Measurements from ENCODE around the gene CBX5. TPM values are rescaled to one million over a fixed set of nuclear protein-coding genes. Genes with fewer than 3 reads are reported as not detected.

The CBX5 gene
- total RNA-seq, 1 donor from 2014 or later: 113 TPM

- no peak within 1 kb of the TSS for H3K27ac Mint-ChIP-seq
- no peaks in the 10 kb centered on the region for H3K9me3 Mint-ChIP-seq
- no peaks in the 10 kb centered on the region for H3K36me3 Mint-ChIP-seq (ENCODE audit: low read depth)
- H3K27me3 Mint-ChIP-seq: peaks cover 72% of the 10 kb centered on the region
- DNase-seq: peak; percentile 79
- H3K4me1 Mint-ChIP-seq: peaks cover 20% of the 10 kb centered on the region
- intact Hi-C loops (cut with micrococcal nuclease): no loop called here
- no peak within 1 kb of the TSS for H3K4me3 Mint-ChIP-seq
These were observed 21.0 kb upstream of the CBX5 start, which contains the start of gene NFE2 for GRCh38 chr12:54300732-54301427. NFE2 (minus strand) TSS chr12:54301015; CDS start chr12:54295248, 5,767 bp downstream.

DNA sequence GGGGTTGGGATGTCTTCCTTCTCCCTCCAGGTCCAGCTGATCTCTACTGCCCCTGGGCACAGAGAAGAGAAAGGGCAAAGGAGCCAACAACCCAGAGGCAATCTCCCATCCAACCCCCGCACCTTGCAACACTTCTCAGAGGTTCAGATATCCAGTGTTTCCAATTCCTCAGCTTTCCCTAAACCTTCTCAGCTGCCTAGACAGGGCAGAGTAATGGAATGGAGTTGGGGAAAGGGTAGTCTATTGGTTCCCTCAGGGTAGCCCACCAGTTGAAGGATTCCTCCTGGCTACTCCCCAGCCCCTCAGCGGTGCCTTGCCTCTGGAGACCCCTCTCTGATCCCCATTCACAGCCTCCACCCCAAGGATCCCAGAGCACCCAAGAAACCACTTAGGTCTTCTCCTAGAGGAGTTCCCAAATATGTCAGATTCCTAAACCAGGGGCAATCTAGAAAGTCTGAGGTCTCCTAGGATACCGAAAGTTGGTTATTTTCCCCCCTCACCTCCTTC is 20.4 kb upstream of the CBX5 start:
- H3K9me3 Mint-ChIP-seq: no peaks in the 10 kb centered on the region
- H3K4me1 Mint-ChIP-seq: peaks cover 20% of the 10 kb centered on the region
- H3K27me3 Mint-ChIP-seq: peaks cover 72% of the 10 kb centered on the region
- no peak overlapping the region for H3K4me3 Mint-ChIP-seq
- intact Hi-C loops (cut with micrococcal nuclease): no loop called here
- H3K36me3 Mint-ChIP-seq (ENCODE audit: low read depth): no peaks in the 10 kb centered on the region
- H3K27ac Mint-ChIP-seq: no peak overlapping the region
- DNase-seq: no peak

- H3K9me3 Mint-ChIP-seq: no peaks in the 10 kb centered on the region
- peaks cover 20% of the 10 kb centered on the region for H3K4me1 Mint-ChIP-seq
- intact Hi-C loops (cut with micrococcal nuclease): no loop called here
- H3K27ac Mint-ChIP-seq: no peak overlapping the region
- peaks cover 68% of the 10 kb centered on the region for H3K27me3 Mint-ChIP-seq
- DNase-seq: no peak
- H3K36me3 Mint-ChIP-seq (ENCODE audit: low read depth): no peaks in the 10 kb centered on the region
- no peak overlapping the region for H3K4me3 Mint-ChIP-seq
These were observed 19.7 kb upstream of the CBX5 start for GRCh38 chr12:54299515-54300224.

DNA sequence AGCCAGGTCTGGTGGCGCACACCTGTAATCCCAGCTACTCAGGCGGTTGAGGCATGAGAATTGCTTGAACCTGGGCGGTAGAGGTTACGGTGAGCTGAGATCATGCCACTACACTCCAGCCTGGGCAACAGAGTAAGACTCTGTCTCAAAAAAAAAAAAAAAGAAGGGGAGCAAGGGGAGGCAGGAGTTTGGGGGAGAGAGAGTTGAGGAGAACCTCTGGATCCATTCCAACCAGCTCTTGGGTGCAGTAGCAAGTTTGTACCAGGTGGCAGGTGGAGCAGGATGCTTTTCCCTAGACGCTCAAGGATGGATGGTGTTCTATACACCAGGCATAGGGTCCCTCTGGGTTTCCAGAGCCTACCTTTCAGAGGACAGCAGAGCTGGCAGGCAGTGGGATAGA is 19.0 kb upstream of the CBX5 start:
- intact Hi-C loops (cut with micrococcal nuclease): no loop called here
- H3K27ac Mint-ChIP-seq: no peak overlapping the region

GRCh38 chr12:54296393-54297099 is 16.6 kb upstream of the CBX5 start:
- DNase-seq: no peak
- H3K9me3 Mint-ChIP-seq: no peaks in the 10 kb centered on the region
- no peak overlapping the region for H3K4me3 Mint-ChIP-seq
- H3K4me1 Mint-ChIP-seq: peaks cover 11% of the 10 kb centered on the region
- no peaks in the 10 kb centered on the region for H3K36me3 Mint-ChIP-seq (ENCODE audit: low read depth)
- peaks cover 41% of the 10 kb centered on the region for H3K27me3 Mint-ChIP-seq
- no peak overlapping the region for H3K27ac Mint-ChIP-seq
- intact Hi-C loops (cut with micrococcal nuclease): no loop called here

More for the DNA sequence above, 19.0 kb upstream of the CBX5 start:
- H3K36me3 Mint-ChIP-seq (ENCODE audit: low read depth): no peaks in the 10 kb centered on the region
- DNase-seq: no peak
- no peaks in the 10 kb centered on the region for H3K9me3 Mint-ChIP-seq
- H3K4me3 Mint-ChIP-seq: no peak overlapping the region
- peaks cover 61% of the 10 kb centered on the region for H3K27me3 Mint-ChIP-seq
- peaks cover 14% of the 10 kb centered on the region for H3K4me1 Mint-ChIP-seq

DNA sequence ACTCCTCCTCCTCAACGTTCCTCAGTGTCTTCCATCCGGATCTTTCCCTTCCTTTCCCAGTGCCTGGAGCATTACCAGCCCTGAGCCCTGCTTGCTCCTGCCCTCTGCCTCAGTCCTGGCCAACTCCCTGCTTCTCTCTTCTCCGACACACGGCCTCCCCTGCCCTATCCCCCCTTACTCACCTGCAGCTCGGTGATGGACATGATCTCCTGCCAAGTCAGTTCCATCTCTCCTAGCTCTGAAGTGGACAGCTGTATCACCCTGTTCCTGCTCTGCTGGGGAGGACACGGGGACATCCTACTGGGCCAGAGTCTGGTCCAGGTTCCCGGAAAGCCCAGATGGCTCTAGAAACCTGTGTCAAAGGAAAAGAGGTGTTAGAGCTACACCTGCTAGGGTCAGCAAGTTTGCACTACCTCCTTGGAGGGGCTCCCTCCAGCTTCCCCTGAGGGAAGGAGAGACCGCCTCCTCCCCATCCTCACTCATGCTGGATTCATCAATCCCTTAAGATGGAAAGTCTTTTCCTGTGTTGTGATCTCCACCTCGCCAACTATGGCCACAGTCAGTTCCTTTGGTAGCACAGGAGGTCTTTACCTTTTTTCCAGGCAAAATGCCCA is 15.1 kb upstream of the CBX5 start:
- DNase-seq: no peak

GRCh38 chr12:54294152-54294952 is 14.4 kb upstream of the CBX5 start:
- no peak overlapping the region for H3K4me3 Mint-ChIP-seq
- H3K36me3 Mint-ChIP-seq (ENCODE audit: low read depth): no peaks in the 10 kb centered on the region
- no peaks in the 10 kb centered on the region for H3K9me3 Mint-ChIP-seq
- peaks cover 21% of the 10 kb centered on the region for H3K27me3 Mint-ChIP-seq
- DNase-seq: peak; percentile 91
- intact Hi-C loops (cut with micrococcal nuclease): loop anchor here (1.0 kb wide), 2 partner anchors 67 to 74 kb away; no protein-coding TSS in a partner anchor
- no peak overlapping the region for H3K27ac Mint-ChIP-seq
- H3K4me1 Mint-ChIP-seq: peaks cover 4% of the 10 kb centered on the region

More for the DNA sequence above, 15.1 kb upstream of the CBX5 start:
- H3K4me3 Mint-ChIP-seq: no peak overlapping the region
- H3K4me1 Mint-ChIP-seq: peaks cover 4% of the 10 kb centered on the region
- no peaks in the 10 kb centered on the region for H3K36me3 Mint-ChIP-seq (ENCODE audit: low read depth)
- H3K9me3 Mint-ChIP-seq: no peaks in the 10 kb centered on the region
- H3K27me3 Mint-ChIP-seq: peaks cover 28% of the 10 kb centered on the region
- intact Hi-C loops (cut with micrococcal nuclease): loop anchor here (1.0 kb wide), 2 partner anchors 66 to 73 kb away; no protein-coding TSS in a partner anchor
- no peak overlapping the region for H3K27ac Mint-ChIP-seq

DNA sequence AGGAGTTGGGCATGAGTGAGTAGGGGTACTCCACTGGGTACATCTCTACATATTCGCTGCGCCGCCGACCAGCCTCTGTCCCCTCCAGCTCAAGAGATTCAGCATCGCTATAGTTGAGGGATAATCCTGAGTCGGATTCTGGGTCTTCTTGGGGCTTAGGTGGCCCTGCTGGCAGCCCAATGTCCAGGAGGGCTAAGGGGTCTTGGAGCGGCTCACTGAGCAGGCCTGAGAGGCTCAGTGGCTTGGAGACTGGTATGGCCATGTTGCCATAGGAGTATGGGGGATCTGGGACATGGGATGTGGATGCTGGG is 13.0 kb upstream of the CBX5 start:
- Mint-ChIP-seq H3K9me3 (no peaks in the 10 kb centered on the region), H3K27ac (no peak overlapping the region), H3K27me3 (peaks cover 10% of the 10 kb centered on the region), H3K36me3 (ENCODE audit: low read depth) (peaks cover 4% of the 10 kb centered on the region), H3K4me1 (peaks cover 2% of the 10 kb centered on the region), H3K4me3 (no peak overlapping the region)
- DNase-seq: no peak
- intact Hi-C loops (cut with micrococcal nuclease): no loop called here

GRCh38 chr12:54292083-54292930 is 12.4 kb upstream of the CBX5 start:
- H3K27ac Mint-ChIP-seq: no peak overlapping the region
- no peaks in the 10 kb centered on the region for H3K4me1 Mint-ChIP-seq
- intact Hi-C loops (cut with micrococcal nuclease): no loop called here
- no peak overlapping the region for H3K4me3 Mint-ChIP-seq
- no peak for DNase-seq
- peaks cover 10% of the 10 kb centered on the region for H3K36me3 Mint-ChIP-seq (ENCODE audit: low read depth)
- H3K9me3 Mint-ChIP-seq: no peaks in the 10 kb centered on the region
- H3K27me3 Mint-ChIP-seq: peaks cover 7% of the 10 kb centered on the region

DNA sequence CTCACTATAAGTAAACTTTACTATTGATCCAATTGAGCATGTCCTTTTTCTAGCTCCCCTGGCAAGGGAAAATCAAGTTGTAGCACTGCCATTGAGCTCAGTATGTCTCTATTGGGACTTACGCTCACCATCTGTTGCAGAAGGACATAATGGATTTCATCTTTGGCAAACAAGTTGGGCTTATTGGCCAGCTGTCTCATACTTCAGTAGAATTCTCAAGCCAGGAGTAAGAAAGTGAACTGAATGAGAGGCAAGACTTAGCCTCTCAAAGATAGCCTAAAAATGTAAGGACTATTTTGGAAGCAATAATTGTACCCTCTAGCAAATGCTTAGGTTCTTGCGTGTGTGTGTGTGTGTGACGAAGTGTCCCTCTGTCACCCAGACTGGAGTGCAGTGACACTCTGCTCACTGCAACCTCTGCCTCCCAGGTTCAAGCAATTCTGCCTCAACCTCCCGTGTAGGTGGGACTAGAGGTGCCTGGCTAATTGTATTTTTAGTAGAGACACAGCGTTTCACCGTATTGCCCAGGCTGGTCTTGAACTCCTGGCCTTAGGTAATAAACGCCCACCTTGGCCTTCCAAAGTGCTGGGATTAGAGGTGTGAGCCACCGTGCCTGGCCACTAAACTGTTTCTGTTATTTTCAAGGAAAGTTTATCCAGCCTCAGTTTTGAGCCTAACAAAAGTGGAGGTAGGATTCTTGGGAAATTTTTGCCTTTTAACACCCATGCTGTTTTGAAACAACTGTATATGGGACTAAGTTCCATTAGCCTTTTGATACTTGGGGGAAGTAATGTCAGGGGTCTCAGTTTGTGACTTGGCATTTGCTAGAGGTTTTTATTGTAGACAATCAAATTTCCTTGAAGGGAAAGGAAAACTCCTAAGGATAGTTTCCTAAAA is 7.6 kb upstream of the CBX5 start:
- Mint-ChIP-seq H3K9me3 (no peaks in the 10 kb centered on the region), H3K27ac (no peak overlapping the region), H3K4me1 (peaks cover 36% of the 10 kb centered on the region), H3K4me3 (no peak overlapping the region), H3K36me3 (ENCODE audit: low read depth) (peaks cover 31% of the 10 kb centered on the region), H3K27me3 (no peaks in the 10 kb centered on the region)
- intact Hi-C loops (cut with micrococcal nuclease): loop anchor here (10.0 kb wide), 1 partner anchor 697 kb away; the partner anchor contains the start of gene TESPA1
- no peak for DNase-seq

- Mint-ChIP-seq H3K27ac (peak overlapping the region; percentile 57), H3K9me3 (no peaks in the 10 kb centered on the region), H3K4me1 (peaks cover 42% of the 10 kb centered on the region), H3K4me3 (peak overlapping the region; percentile 35), H3K27me3 (no peaks in the 10 kb centered on the region), H3K36me3 (ENCODE audit: low read depth) (peaks cover 31% of the 10 kb centered on the region)
- no peak for DNase-seq
- intact Hi-C loops (cut with micrococcal nuclease): loop anchor here (10.0 kb wide), 1 partner anchor 698 kb away; the partner anchor contains the start of gene TESPA1
These were observed 6.4 kb upstream of the CBX5 start for GRCh38 chr12:54286042-54287030.
